Immature natural killer cell (primary cell): ENCODE measurements around the gene KRT75. TPM values are rescaled to one million over a fixed set of nuclear protein-coding genes. Genes with fewer than 3 reads are reported as not detected.

Source experiments
- DNase-seq, 3 donors: peaks; one replicate each; pipeline ENCODE4 v3.0.0; 2022; ENCODE audit warnings: mixed read lengths in 1 of 3
- H3K27ac Mint-ChIP-seq, 6 donors: one replicate each; pipeline ENCODE4 v1.8.0; 2020; ENCODE audit warnings: mixed read lengths in 6 of 6, mild to moderate bottlenecking in 5 of 6, inconsistent platforms in 4 of 6, moderate library complexity in 3 of 6
- H3K27me3 Mint-ChIP-seq, 3 donors: one replicate each; pipeline ENCODE4 v1.8.0; 2020 to 2021; ENCODE audit warnings: low read depth in 3 of 3, mild to moderate bottlenecking in 3 of 3, mixed read lengths in 3 of 3, moderate library complexity in 3 of 3, inconsistent platforms in 1 of 3
- H3K36me3 Mint-ChIP-seq, 3 donors: one replicate each; pipeline ENCODE4 v1.8.0; 2020; ENCODE audit warnings: mixed read lengths in 3 of 3, inconsistent platforms in 2 of 3, mild to moderate bottlenecking in 2 of 3
- H3K4me1 Mint-ChIP-seq, 2 donors: one replicate each; pipeline ENCODE4 v1.8.0; 2020; ENCODE audit warnings: inconsistent platforms in 2 of 2, mild to moderate bottlenecking in 2 of 2, mixed read lengths in 2 of 2, moderate library complexity in 1 of 2
- H3K4me3 Mint-ChIP-seq, 5 donors: one replicate each; pipeline ENCODE4 v1.8.0; 2020; ENCODE audit warnings: mild to moderate bottlenecking in 5 of 5, mixed read lengths in 5 of 5, inconsistent platforms in 3 of 5, moderate library complexity in 3 of 5
- H3K9me3 Mint-ChIP-seq, 6 donors: one replicate each; pipeline ENCODE4 v1.8.0; 2020; ENCODE audit warnings: mild to moderate bottlenecking in 6 of 6, mixed read lengths in 6 of 6, inconsistent platforms in 4 of 6, moderate library complexity in 3 of 6
- polyA plus RNA-seq, 3 donors: library from polyadenylated mRNA; unstranded; fragments of 300-500 nt; fragmentation: Illumina TruSeq; gene quantifications; one replicate each; pipeline ENCODE4 v1.2.3, GENCODE V29; 2021

Gene KRT75
- polyA plus RNA-seq, 3 donors from 2014 or later, result not detected

DNA sequence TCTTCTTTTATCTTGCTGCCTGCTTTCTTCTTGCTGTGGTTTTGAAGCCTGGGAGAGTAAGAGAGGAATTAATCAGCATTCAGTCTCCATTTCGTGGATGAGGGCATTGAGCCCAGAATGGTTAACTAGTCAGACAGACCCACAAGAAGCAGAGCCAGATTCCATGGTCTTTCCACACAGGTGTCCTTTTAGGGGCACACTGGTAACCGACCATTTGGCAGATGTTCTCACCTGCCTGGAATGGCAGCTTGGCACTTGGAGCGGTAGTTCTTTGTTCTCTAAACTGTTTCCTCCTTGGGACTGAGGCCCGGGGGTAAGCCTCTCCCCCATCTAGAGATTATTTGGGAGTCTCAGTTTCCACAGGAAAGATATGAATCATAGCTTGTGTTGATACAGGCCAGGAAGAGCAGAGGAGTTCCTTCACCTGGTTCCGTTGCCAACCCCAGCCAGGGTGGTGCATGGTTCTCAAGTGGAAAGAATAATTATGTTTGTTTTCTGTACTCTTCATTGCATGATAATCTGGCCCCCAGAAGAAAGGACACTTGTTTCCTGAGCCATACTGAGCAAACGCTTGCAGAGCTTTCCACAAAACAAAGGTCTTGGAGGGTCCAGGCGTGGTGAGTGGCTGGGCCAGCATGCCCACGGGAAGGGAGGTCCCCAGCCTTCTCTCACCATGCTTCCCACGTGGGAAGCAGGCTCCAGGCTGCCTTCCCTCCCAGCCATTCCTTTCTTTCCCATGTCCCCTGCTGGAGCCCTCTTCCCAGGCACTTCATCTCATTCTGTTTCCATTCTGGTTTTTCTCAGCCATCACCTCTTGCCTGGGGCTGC is 2.0 kb upstream of the KRT75 start:
- Mint-ChIP-seq H3K36me3 (no peaks in the 10 kb centered on the region), H3K9me3 (no peaks in the 10 kb centered on the region), H3K4me3 (no peak overlapping the region), H3K27me3 (peaks cover 0 to 16% (median 7%) of the 10 kb centered on the region in 3 donors), H3K27ac (no peak overlapping the region), H3K4me1 (no peaks in the 10 kb centered on the region)
- no peak for DNase-seq

GRCh38 chr12:52435659-52435999 is 1.5 kb upstream of the KRT75 start:
- Mint-ChIP-seq H3K27me3 (peaks cover 0 to 12% (median 2%) of the 10 kb centered on the region in 3 donors), H3K36me3 (no peaks in the 10 kb centered on the region), H3K4me1 (no peaks in the 10 kb centered on the region), H3K27ac (no peak overlapping the region), H3K9me3 (no peaks in the 10 kb centered on the region), H3K4me3 (no peak overlapping the region)
- DNase-seq, result no peak

DNA sequence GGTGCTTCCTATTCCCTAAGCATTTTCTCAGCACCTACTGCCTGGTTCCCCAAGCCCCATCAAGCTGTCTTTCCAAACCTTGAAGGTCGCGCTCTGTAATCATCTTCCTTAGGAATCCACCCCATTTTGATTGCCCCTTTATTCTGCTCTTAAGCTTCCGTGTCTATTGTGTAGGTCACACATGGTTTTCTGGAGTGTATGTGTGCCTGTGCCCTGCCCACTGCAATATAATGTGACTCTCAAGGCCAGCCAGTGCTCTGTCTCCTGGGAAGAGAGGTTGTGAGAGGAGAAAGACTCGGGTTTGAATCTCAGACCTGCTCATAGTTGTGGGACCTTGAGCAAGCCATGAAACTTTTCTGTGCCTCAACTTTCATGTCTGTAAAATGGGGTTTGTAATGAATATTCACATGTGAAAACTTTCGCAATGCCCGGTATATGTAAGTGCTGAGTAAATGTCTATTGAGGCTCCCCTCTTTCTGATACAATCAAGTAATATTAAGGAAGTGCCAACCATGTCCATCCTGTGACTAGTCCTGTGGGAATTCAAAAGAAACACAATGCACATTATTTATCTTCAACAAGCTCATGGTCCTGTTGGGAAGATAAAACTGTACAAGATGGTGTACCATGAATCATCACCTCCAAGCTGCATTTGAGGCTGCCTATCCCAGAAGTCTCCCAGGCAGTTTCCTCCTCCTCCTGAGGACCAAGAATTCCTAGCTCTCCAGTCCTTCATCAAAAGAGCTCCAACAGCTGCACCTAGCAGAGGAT is 774 bp upstream of the KRT75 start:
- Mint-ChIP-seq H3K4me1 (no peaks in the 10 kb centered on the region), H3K27me3 (peaks cover 2 to 12% (median 4%) of the 10 kb centered on the region in 3 donors), H3K27ac (no peak overlapping the region), H3K36me3 (no peaks in the 10 kb centered on the region), H3K9me3 (no peaks in the 10 kb centered on the region), H3K4me3 (no peak overlapping the region)
- no peak for DNase-seq

DNA sequence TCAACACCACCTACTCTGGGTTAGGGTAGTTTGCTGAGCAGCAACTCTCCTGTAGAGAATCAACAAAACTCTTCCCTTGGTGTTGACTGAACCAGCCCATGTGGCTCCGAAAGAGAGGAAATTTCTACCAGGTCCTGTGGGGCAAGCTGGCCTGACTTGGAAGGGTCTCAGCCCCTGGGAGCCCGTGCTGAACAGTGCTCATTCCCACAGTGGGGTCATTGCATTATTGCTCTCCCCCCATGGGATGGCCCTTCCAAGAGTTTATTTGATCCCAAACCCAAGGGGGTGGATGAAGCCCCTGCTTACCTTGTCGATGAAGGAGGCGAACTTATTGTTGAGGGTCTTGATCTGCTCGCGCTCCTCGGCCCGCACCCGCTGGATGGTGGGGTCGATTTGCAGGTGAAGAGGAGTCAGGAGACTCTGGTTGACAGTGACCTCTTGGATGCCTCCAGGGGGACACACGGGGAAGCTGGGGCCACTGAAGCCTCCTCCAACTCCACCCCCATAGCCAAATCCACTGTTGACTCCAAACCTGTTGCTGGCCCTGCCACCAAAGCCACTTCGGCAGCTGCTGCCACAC is 580 bp downstream of the KRT75 start:
- Mint-ChIP-seq H3K36me3 (no peaks in the 10 kb centered on the region), H3K27me3 (peaks cover 2 to 12% (median 4%) of the 10 kb centered on the region in 3 donors), H3K4me3 (no peak overlapping the region), H3K9me3 (no peaks in the 10 kb centered on the region), H3K4me1 (no peaks in the 10 kb centered on the region), H3K27ac (no peak overlapping the region)
- no peak for DNase-seq

GRCh38 chr12:52432559-52433207 is 1.5 kb downstream of the KRT75 start:
- Mint-ChIP-seq H3K36me3 (no peaks in the 10 kb centered on the region), H3K9me3 (no peaks in the 10 kb centered on the region), H3K4me1 (no peaks in the 10 kb centered on the region), H3K4me3 (no peak overlapping the region), H3K27ac (no peak overlapping the region), H3K27me3 (peaks cover 2 to 12% (median 4%) of the 10 kb centered on the region in 3 donors)
- DNase-seq, result no peak

- H3K27ac Mint-ChIP-seq, result no peak overlapping the region
- DNase-seq, result no peak
- H3K9me3 Mint-ChIP-seq, result no peaks in the 10 kb centered on the region
- H3K27me3 Mint-ChIP-seq, result peaks cover 4% of the 10 kb centered on the region in 3 donors
- no peak overlapping the region for H3K4me3 Mint-ChIP-seq
- H3K36me3 Mint-ChIP-seq, result no peaks in the 10 kb centered on the region
- no peaks in the 10 kb centered on the region for H3K4me1 Mint-ChIP-seq
These were observed 6.0 kb downstream of the KRT75 start for GRCh38 chr12:52428121-52428520.

DNA sequence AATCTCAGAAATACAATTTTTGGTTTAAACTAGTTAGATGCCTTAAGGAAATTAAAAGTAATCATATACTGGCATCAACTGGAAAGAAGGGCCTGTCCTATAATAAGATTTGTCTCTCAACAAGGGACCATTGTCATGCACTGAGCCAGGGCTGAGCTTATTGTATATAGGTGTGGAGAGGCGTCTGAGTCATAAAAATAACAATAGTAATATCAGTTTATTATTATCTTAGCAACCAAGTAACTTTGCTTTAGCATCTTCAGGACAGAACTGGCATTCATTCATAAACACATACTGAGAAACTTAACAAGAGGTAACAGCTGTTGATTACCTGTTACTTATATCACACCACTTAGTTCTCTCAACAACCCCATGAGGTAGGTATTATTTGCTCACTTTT is 7.1 kb downstream of the KRT75 start:
- no peaks in the 10 kb centered on the region for H3K36me3 Mint-ChIP-seq
- H3K4me3 Mint-ChIP-seq, result no peak overlapping the region
- no peaks in the 10 kb centered on the region for H3K4me1 Mint-ChIP-seq
- no peaks in the 10 kb centered on the region for H3K9me3 Mint-ChIP-seq
- H3K27me3 Mint-ChIP-seq, result peaks cover 2 to 4% (median 2%) of the 10 kb centered on the region in 3 donors
- no peak for DNase-seq
- H3K27ac Mint-ChIP-seq, result no peak overlapping the region

- no peaks in the 10 kb centered on the region for H3K9me3 Mint-ChIP-seq
- no peak overlapping the region for H3K27ac Mint-ChIP-seq
These were observed 8.1 kb downstream of the KRT75 start for GRCh38 chr12:52426034-52426433.

DNA sequence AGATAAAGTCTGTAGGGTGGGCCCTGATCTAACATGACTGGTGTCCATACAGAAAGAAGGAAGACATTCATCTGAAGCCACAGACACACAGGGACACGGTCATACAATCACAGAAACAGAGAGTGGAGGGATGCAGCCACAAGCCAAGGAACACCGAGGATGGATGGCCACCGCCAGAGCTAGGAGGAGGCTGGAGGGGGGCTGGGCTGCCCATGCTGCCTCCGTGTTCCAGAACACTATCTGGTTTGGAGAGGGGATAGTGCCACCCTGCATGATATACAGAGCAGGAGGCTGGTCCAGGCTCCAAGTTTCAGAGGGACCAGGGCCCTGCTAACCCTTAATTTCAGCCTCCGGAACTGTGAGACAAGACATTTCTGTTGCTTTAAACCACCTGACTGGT is 8.7 kb downstream of the KRT75 start:
- Mint-ChIP-seq H3K27me3 (peaks cover 3 to 10% (median 4%) of the 10 kb centered on the region in 3 donors), H3K36me3 (no peaks in the 10 kb centered on the region), H3K27ac (no peak overlapping the region), H3K9me3 (no peaks in the 10 kb centered on the region), H3K4me1 (no peaks in the 10 kb centered on the region), H3K4me3 (no peak overlapping the region)
- DNase-seq, result no peak

More at GRCh38 chr12:52426034-52426433, 8.1 kb downstream of the KRT75 start:
- H3K4me3 Mint-ChIP-seq, result no peak overlapping the region
- H3K27me3 Mint-ChIP-seq, result peaks cover 4 to 9% (median 5%) of the 10 kb centered on the region in 3 donors
- no peaks in the 10 kb centered on the region for H3K36me3 Mint-ChIP-seq
- no peaks in the 10 kb centered on the region for H3K4me1 Mint-ChIP-seq
- no peak for DNase-seq

GRCh38 chr12:52423661-52424500 is 10.3 kb downstream of the KRT75 start:
- Mint-ChIP-seq H3K4me1 (peaks cover 0 to 8% of the 10 kb centered on the region in 2 donors), H3K9me3 (no peaks in the 10 kb centered on the region), H3K27ac (no peak overlapping the region), H3K4me3 (no peak overlapping the region), H3K27me3 (peaks cover 2 to 12% (median 3%) of the 10 kb centered on the region in 3 donors), H3K36me3 (no peaks in the 10 kb centered on the region)
- no peak for DNase-seq

GRCh38 chr12:52423035-52423434 is 11.1 kb downstream of the KRT75 start:
- Mint-ChIP-seq H3K27ac (peak overlapping the region in 1 of 6 donors; percentile 22), H3K4me3 (no peak overlapping the region), H3K36me3 (no peaks in the 10 kb centered on the region), H3K9me3 (no peaks in the 10 kb centered on the region), H3K4me1 (peaks cover 0 to 8% of the 10 kb centered on the region in 2 donors), H3K27me3 (peaks cover 2 to 12% (median 3%) of the 10 kb centered on the region in 3 donors)
- DNase-seq, result no peak

GRCh38 chr12:52419656-52420055 is 14.5 kb downstream of the KRT75 start:
- Mint-ChIP-seq H3K9me3 (no peaks in the 10 kb centered on the region), H3K4me3 (no peak overlapping the region), H3K36me3 (no peaks in the 10 kb centered on the region), H3K27ac (no peak overlapping the region), H3K27me3 (peaks cover 4 to 12% (median 7%) of the 10 kb centered on the region in 3 donors), H3K4me1 (peaks cover 0 to 8% of the 10 kb centered on the region in 2 donors)
- no peak for DNase-seq

- Mint-ChIP-seq H3K36me3 (no peaks in the 10 kb centered on the region), H3K4me1 (peaks cover 0 to 8% of the 10 kb centered on the region in 2 donors), H3K27me3 (peaks cover 4 to 10% (median 9%) of the 10 kb centered on the region in 3 donors), H3K4me3 (no peak overlapping the region), H3K27ac (no peak overlapping the region), H3K9me3 (no peaks in the 10 kb centered on the region)
- no peak for DNase-seq
These were observed 15.5 kb downstream of the KRT75 start for GRCh38 chr12:52418576-52419110.
